Measurements from ENCODE around the gene STH.
A peak's percentile ranks its signal among the peaks of the same experiment; 100 is the strongest.

STH gene

GRCh38 chr17:45985447-45985846 is 13.6 kb upstream of the STH start:
- no peak for DNase-seq (ENCODE audit: low spot score)

DNA sequence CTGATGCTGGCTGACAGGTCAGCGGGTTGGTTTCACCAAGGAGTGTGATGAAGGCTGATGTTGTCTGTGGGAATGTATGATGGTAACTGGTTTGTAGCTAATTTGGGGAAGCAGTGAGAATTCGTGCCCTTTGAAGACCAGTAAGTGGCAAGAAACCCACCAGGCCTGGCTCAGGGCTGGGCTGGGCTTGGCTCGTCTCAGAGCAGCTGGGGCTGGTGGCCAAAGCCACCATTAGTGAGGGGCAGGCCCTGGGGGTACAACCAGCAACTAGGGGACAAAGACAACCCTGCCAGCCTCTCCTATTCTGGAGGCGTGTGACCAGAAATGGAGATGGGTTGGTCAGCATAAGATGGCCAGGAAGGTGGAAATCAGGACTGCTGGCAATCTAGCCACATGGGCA is 13.0 kb upstream of the STH start:
- DNase-seq (ENCODE audit: low spot score): no peak

DNA sequence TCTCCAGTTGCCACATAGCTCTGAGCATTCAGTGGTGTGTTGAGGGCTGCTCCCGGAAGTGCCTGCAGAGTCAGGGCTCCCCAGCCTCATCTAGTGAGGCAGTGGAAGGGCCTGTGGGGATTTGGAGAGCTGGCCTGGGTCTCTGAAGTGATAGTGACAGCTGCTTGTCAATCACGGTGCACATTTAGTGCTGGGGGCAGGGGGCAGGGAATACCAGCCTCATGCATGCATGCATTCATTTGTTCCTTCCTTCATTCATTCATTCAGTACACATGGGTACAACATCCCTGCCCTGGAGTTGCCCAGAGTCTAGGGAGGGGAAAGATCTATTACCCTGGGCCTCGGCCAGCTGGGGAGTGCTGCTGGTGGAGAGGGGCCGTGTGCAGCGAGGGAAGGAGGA is 11.3 kb upstream of the STH start:
- DNase-seq (ENCODE audit: low spot score): no peak

DNA sequence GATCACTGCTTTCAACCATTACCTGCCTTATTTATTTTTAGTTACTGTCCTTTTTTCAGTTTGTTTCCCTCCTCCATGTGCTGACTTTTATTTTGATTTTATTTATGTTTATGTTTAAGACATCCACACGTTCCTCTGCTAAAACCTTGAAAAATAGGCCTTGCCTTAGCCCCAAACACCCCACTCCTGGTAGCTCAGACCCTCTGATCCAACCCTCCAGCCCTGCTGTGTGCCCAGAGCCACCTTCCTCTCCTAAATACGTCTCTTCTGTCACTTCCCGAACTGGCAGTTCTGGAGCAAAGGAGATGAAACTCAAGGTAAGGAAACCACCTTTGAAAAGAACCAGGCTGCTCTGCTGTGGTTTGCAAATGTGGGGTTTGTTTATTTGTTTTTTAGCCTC is 9.3 kb upstream of the STH start:
- no peak for DNase-seq (ENCODE audit: low spot score)

GRCh38 chr17:45990886-45991285 is 8.2 kb upstream of the STH start:
- DNase-seq (ENCODE audit: low spot score): no peak

- DNase-seq (ENCODE audit: low spot score): no peak
Observed at GRCh38 chr17:45991341-45991740, 7.7 kb upstream of the STH start.

GRCh38 chr17:45992175-45992574 is 6.9 kb upstream of the STH start:
- DNase-seq (ENCODE audit: low spot score): no peak

DNA sequence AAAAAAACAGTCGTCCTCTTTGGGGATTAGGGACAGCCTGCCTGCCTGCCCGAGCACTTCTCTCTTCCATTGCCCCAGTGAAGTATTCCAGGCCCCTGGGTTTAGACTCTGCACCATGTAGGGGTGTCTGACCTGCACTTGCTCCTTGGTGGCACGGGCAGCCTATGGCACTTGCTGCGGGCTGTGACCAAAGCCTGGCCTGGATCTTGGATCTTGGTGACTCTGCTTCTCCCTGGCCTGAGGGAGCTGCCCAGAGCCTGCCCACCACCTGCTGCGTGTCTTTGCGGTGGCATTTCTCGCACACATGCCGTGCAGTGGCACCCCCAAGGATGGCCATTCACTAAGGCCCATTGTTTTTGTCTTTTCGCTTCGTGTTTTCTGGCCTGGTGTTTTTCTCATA is 6.1 kb upstream of the STH start:
- no peak for DNase-seq (ENCODE audit: low spot score)

DNA sequence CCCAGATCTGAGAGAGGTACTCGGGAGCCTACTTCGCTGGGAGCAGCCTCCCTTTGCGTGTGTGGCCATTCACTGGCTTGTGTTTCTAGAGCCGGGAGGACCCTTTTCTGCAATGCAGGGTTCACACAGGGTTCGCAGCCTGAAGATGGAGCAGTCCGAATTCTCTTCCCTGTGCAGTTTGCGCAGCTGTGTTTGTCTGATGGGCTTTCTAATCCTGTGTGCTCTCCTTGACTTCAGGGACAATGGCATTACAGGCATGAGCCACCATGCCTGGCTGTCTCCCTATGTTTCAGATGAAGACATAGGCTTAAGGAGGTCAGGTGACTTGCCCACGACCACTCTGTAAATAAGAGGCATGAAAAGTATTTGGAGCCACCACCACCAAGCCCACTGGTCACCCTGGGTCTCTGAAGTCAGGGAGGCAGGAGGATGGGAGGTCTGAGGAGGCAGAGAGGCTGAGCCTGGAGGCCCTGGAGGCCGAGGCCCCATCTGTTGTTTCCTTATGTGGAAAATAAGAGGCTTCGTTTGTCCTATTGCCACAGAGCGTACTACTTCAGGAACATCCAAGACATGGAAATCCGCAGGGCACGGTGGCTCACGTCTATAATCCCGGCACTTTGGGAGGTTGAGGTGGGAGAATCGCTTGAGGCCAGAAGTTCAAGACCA is 5.0 kb upstream of the STH start:
- DNase-seq (ENCODE audit: low spot score): no peak

- no peak for DNase-seq (ENCODE audit: low spot score)
Observed at GRCh38 chr17:45994987-45995386, 4.1 kb upstream of the STH start.

DNA sequence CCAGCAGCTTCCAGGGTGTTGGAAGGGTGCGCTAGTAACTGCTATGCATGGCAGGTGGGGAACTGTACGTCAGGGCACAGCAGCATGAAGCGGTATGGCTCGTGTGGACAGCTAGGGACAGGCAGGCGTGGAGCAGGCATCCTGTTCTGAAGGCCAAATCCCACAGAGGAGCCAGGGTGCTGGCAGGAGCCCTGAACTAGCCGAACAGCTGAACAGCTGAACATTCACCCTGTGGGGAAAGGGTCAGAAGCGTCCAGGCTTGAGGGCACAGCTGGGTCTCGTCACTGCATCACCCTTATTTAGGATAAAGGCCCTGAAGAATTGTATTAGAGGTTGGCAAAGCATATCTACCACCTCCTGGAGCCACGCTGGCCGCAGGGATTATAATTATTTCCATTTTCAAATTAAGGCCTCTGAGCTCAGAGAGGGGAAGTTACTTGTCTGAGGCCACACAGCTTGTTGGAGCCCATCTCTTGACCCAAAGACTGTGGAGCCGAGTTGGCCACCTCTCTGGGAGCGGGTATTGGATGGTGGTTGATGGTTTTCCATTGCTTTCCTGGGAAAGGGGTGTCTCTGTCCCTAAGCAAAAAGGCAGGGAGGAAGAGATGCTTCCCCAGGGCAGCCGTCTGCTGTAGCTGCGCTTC is 3.3 kb upstream of the STH start:
- no peak for DNase-seq (ENCODE audit: low spot score)

DNA sequence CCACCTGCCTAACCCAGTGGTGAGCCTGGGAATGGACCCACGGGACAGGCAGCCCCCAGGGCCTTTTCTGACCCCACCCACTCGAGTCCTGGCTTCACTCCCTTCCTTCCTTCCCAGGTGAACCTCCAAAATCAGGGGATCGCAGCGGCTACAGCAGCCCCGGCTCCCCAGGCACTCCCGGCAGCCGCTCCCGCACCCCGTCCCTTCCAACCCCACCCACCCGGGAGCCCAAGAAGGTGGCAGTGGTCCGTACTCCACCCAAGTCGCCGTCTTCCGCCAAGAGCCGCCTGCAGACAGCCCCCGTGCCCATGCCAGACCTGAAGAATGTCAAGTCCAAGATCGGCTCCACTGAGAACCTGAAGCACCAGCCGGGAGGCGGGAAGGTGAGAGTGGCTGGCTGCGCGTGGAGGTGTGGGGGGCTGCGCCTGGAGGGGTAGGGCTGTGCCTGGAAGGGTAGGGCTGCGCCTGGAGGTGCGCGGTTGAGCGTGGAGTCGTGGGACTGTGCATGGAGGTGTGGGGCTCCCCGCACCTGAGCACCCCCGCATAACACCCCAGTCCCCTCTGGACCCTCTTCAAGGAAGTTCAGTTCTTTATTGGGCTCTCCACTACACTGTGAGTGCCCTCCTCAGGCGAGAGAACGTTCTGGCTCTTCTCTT is 2.6 kb upstream of the STH start:
- DNase-seq (ENCODE audit: low spot score): no peak

DNA sequence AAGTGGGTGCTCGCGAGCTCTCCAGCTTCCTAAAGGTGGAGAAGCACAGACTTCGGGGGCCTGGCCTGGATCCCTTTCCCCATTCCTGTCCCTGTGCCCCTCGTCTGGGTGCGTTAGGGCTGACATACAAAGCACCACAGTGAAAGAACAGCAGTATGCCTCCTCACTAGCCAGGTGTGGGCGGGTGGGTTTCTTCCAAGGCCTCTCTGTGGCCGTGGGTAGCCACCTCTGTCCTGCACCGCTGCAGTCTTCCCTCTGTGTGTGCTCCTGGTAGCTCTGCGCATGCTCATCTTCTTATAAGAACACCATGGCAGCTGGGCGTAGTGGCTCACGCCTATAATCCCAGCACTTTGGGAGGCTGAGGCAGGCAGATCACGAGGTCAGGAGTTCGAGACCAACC is 1.9 kb upstream of the STH start:
- no peak for DNase-seq (ENCODE audit: low spot score)

DNA sequence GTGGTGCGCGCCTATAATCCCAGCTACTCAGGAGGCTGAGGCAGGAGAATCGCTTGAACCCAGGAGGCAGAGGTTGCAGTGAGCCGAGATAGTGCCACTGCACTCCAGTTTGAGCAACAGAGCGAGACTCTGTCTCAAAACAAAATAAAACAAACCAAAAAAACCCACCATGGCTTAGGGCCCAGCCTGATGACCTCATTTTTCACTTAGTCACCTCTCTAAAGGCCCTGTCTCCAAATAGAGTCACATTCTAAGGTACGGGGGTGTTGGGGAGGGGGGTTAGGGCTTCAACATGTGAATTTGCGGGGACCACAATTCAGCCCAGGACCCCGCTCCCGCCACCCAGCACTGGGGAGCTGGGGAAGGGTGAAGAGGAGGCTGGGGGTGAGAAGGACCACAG is 1.4 kb upstream of the STH start:
- DNase-seq (ENCODE audit: low spot score): peak; percentile 17

- DNase-seq (ENCODE audit: low spot score): no peak
Observed at GRCh38 chr17:45999900-46000290, 845 bp downstream of the STH start.

DNA sequence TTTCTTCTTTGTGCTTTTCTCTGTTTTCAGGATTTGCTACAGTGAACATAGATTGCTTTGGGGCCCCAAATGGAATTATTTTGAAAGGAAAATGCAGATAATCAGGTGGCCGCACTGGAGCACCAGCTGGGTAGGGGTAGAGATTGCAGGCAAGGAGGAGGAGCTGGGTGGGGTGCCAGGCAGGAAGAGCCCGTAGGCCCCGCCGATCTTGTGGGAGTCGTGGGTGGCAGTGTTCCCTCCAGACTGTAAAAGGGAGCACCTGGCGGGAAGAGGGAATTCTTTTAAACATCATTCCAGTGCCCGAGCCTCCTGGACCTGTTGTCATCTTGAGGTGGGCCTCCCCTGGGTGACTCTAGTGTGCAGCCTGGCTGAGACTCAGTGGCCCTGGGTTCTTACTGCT is 1.2 kb downstream of the STH start:
- no peak for DNase-seq (ENCODE audit: low spot score)

GRCh38 chr17:46000757-46001156 is 1.7 kb downstream of the STH start:
- no peak for DNase-seq (ENCODE audit: low spot score)

DNA sequence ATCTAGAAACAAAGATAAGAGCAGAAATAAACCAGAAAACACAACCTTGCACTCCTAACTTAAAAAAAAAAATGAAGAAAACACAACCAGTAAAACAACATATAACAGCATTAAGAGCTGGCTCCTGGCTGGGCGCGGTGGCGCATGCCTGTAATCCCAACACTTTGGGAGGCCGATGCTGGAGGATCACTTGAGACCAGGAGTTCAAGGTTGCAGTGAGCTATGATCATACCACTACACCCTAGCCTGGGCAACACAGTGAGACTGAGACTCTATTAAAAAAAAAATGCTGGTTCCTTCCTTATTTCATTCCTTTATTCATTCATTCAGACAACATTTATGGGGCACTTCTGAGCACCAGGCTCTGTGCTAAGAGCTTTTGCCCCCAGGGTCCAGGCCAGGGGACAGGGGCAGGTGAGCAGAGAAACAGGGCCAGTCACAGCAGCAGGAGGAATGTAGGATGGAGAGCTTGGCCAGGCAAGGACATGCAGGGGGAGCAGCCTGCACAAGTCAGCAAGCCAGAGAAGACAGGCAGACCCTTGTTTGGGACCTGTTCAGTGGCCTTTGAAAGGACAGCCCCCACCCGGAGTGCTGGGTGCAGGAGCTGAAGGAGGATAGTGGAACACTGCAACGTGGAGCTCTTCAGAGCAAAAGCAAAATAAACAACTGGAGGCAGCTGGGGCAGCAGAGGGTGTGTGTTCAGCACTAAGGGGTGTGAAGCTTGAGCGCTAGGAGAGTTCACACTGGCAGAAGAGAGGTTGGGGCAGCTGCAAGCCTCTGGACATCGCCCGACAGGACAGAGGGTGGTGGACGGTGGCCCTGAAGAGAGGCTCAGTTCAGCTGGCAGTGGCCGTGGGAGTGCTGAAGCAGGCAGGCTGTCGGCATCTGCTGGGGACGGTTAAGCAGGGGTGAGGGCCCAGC is 2.6 kb downstream of the STH start:
- DNase-seq (ENCODE audit: low spot score): no peak

DNA sequence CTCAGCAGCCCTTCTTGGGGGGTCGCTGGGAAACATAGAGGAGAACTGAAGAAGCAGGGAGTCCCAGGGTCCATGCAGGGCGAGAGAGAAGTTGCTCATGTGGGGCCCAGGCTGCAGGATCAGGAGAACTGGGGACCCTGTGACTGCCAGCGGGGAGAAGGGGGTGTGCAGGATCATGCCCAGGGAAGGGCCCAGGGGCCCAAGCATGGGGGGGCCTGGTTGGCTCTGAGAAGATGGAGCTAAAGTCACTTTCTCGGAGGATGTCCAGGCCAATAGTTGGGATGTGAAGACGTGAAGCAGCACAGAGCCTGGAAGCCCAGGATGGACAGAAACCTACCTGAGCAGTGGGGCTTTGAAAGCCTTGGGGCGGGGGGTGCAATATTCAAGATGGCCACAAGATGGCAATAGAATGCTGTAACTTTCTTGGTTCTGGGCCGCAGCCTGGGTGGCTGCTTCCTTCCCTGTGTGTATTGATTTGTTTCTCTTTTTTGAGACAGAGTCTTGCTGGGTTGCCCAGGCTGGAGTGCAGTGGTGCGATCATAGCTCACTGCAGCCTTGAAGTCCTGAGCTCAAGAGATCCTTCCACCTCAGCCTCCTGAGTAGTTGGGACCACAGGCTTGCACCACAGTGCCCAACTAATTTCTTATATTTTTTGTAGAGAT is 3.4 kb downstream of the STH start:
- DNase-seq (ENCODE audit: low spot score): peak; percentile 63

GRCh38 chr17:46002973-46003316 is 3.9 kb downstream of the STH start:
- no peak for DNase-seq (ENCODE audit: low spot score)

GRCh38 chr17:46003907-46004748 is 5.1 kb downstream of the STH start:
- no peak for DNase-seq (ENCODE audit: low spot score)
